Vein endothelial cell (primary cell): ENCODE measurements around the gene LYRM4. TPM values are rescaled to one million over a fixed set of nuclear protein-coding genes. Genes with fewer than 3 reads are reported as not detected.

Experiments used
- small RNA-seq: library from RNA; depleted of rRNA; stranded (forward); fragments of <200 nt; gene quantifications from one replicate; pipeline ENCODE3, GENCODE V24; 2012
- total RNA-seq: library from RNA; depleted of rRNA; stranded (reverse); fragments of >200 nt; gene quantifications from 2 replicates; pipeline ENCODE4 v1.2.3, GENCODE V29; 2012

LYRM4 gene
- 19.0 and 21.2 TPM in 2 replicates for total RNA-seq

GRCh38 chr6:5260661-5261544 lies at the start of gene LYRM4, which contains the start of gene FARS2:
Gene LYRM4 (minus strand): TSS chr6:5260950. CDS start chr6:5260733, 217 bp downstream.
Gene FARS2 (plus strand): TSS chr6:5261513.

GRCh38 chr6:5084781-5085647 lies 175.7 kb downstream of the LYRM4 start, which contains the start of gene PPP1R3G:
Gene PPP1R3G (plus strand): TSS chr6:5085341. CDS start chr6:5085486, 145 bp downstream.

Small RNAs within 50 kb of the gene (small RNA-seq; reads per million reads assigned to genes)
- gene MIR3691 = 0.24 reads per million

Other genes starting within 250 kb of the LYRM4 start
- gene PPP1R3G, start 175.6 kb downstream of the LYRM4 start, total RNA-seq = 0.38 and 0.98 TPM in 2 replicates
- 27.5 and 31.7 TPM in 2 replicates for gene FARS2, start 563 bp upstream of the LYRM4 start, total RNA-seq